Activated CD8-positive, alpha-beta memory T cell treated with anti-CD3 and anti-CD28 coated beads, Interleukin-2, amount 50 U/mL, for 24 hours (primary cell): ENCODE data around the gene SNX7.

Experiments used
- DNase-seq: peaks from one replicate; pipeline ENCODE4 v3.0.0-alpha.2; 2020; ENCODE audit errors: extremely low read depth

Gene SNX7

GRCh38 chr1:98766255-98766654 is 104.7 kb downstream of the SNX7 start:
- DNase-seq, result no peak

GRCh38 chr1:98769162-98769561 is 107.6 kb downstream of the SNX7 start:
- no peak for DNase-seq

- DNase-seq, result no peak
Observed at GRCh38 chr1:98781906-98782305, 120.4 kb downstream of the SNX7 start.

GRCh38 chr1:98783821-98784220 is 122.3 kb downstream of the SNX7 start:
- no peak for DNase-seq

GRCh38 chr1:98791498-98791897 is 130.0 kb downstream of the SNX7 start:
- no peak for DNase-seq

- no peak for DNase-seq
Observed at GRCh38 chr1:98792123-98792522, 130.6 kb downstream of the SNX7 start.

GRCh38 chr1:98793136-98793535 is 131.6 kb downstream of the SNX7 start:
- DNase-seq, result no peak

- DNase-seq, result no peak
Observed at GRCh38 chr1:98794196-98794886, 132.8 kb downstream of the SNX7 start.

- DNase-seq, result no peak
Observed at GRCh38 chr1:98796049-98796448, 134.5 kb downstream of the SNX7 start.

GRCh38 chr1:98797506-98797905 is 136.0 kb downstream of the SNX7 start:
- no peak for DNase-seq
